Fibroblast of lung (primary cell): ENCODE results near the gene OR8G5.

Experiments used
- EZH2 ChIP-seq: IDR thresholded peaks from 2 replicates; pipeline ENCODE4 v1.5.1; 2012; ENCODE audit warnings: low read length, control low read depth, mild to moderate bottlenecking; ENCODE audit errors: missing control alignments
- TF ChIP-seq, protein P1 (sequence below), 2 donors: IDR thresholded peaks in 1 of 2; conservative IDR thresholded peaks in 1 of 2; 1 replicate in 1 of 2; 2 replicates in 1 of 2; pipeline ENCODE4 v1.5.1; 2011 to 2012; ENCODE audit warnings: low read length in 2 of 2, control low read depth in 1 of 2, inconsistent platforms in 1 of 2, low read depth in 1 of 2, mild to moderate bottlenecking in 1 of 2

DNA sequence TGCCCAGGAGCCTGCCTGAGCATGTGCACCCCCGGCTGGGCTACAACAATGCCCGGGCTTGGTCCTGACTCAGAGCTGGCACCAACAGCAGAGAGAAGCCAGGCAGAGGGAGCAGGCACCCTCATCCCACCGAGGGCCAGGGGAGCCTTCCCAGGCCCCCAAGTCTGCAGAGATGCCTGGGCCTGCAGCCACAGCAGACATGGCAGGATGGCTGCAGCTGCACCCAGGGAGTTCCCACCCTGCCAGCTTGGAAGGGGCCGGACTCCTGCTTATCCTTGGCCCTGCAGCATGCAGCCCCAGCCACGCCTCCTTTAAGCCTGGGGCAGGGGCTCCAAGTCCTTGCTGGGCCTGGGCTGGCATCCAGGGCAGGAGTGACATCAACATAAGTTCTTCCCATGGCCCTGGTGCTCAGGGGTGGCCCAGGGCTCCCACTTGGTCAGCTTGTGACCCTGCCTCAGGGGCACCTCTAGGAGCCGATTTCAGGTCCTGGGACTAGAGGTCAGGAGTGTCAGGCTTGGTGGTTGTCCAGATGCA, 46.3 kb upstream of the OR8G5 start:
- TF ChIP-seq, protein P1, sequence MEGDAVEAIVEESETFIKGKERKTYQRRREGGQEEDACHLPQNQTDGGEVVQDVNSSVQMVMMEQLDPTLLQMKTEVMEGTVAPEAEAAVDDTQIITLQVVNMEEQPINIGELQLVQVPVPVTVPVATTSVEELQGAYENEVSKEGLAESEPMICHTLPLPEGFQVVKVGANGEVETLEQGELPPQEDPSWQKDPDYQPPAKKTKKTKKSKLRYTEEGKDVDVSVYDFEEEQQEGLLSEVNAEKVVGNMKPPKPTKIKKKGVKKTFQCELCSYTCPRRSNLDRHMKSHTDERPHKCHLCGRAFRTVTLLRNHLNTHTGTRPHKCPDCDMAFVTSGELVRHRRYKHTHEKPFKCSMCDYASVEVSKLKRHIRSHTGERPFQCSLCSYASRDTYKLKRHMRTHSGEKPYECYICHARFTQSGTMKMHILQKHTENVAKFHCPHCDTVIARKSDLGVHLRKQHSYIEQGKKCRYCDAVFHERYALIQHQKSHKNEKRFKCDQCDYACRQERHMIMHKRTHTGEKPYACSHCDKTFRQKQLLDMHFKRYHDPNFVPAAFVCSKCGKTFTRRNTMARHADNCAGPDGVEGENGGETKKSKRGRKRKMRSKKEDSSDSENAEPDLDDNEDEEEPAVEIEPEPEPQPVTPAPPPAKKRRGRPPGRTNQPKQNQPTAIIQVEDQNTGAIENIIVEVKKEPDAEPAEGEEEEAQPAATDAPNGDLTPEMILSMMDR (conservative IDR thresholded peaks at IDR 0.05 in 1 of 2, IDR thresholded peaks at IDR 0.05 in 1 of 2; ENCODE audit: low read depth in 1 of 2, low read length in 2 of 2): no peak
- no peak for TF ChIP-seq EZH2
